NOMO-1 treated with DMSO at 0.1 percent for 48 hours (cell line): ENCODE data around the gene ZFYVE28.
A peak's percentile ranks its signal among the peaks of the same experiment; 100 is the strongest.
"Not testable (repeated sequence)": the region's sequence is repeated elsewhere in the genome, so short reads cannot be mapped to it uniquely, and the experiment has no call there.

Source experiments
- DNase-seq: peaks from one replicate; lab custom pipeline; 2025; ENCODE audit not compliant: unreplicated experiment; lab: John Stamatoyannopoulos, UW

The ZFYVE28 gene

GRCh38 chr4:2446656-2447564 lies 28.5 kb upstream of the ZFYVE28 start:
- no peak for DNase-seq

DNA sequence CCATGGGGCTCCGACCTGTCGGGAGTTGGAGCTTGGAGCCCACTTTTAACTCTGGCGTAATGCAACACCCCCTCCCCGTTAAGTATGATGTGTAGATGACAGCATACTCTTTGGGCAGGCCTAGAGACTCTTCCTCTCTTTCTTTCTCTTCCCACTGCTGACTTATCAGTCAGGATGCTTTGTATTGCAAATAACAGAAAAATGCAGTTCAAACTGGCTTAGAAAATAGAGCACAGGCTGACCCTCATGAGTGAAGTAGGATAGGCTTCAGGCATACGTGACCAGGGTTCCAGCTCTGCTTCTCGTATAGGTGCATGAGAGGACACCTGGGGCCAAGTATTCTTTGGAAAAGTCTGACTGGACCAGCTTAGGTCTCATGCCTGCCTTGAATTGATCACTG lies 27.1 kb upstream of the ZFYVE28 start:
- DNase-seq: no peak

DNA sequence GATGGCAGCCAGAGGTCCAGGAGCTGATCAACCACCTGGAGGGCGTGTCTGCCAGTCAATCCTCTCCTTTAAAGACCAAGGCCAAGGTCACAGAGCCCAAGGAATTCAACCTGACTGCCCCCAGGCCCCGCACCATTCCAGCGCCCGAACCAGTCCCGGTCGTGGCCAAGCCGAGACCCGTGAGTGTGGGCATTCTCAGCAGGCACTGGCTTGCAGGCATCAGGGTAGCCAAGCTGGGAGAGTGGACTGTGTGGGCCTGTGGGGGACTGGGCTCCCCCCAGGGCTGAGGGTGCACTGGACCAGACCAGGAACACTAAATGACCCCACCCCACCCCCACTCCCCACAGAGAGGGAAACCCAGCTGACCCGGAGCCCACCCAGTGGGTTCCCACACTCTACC lies 26.7 kb upstream of the ZFYVE28 start:
- no peak for DNase-seq

GRCh38 chr4:2443956-2444740 lies 25.7 kb upstream of the ZFYVE28 start:
- DNase-seq: no peak

DNA sequence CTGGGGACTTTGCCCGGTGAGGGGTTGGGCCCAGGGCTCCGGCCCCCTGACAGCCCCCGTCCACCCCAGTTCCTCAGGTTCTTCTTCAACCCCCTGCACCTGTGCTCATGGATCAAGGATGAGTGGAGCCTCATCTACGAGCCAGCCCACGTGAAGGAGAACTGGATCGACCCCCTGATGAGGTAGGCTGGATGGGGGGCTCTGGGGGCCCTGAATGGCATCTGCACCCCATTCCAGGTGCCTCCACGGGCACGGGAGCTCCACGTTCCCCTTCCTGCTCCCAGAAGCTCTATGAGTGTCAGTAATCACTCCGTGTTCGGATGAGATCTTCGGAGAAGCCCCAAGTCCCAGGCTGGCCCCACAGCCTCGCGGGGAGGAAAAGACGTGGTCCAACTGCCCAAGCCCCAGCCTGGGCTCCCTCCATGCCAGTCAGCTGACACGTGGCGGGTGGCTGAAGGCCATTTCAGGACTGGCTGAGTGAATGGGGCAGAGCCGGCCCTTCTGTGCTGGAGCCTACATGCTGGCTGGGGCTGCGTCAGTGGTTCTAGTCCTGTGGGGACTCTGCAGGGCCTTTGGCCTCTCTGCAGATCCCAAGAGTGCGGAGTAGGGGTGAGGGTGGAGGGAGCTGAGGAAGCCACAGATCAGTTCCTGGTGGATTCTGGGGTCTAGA lies 24.8 kb upstream of the ZFYVE28 start:
- DNase-seq: no peak

DNA sequence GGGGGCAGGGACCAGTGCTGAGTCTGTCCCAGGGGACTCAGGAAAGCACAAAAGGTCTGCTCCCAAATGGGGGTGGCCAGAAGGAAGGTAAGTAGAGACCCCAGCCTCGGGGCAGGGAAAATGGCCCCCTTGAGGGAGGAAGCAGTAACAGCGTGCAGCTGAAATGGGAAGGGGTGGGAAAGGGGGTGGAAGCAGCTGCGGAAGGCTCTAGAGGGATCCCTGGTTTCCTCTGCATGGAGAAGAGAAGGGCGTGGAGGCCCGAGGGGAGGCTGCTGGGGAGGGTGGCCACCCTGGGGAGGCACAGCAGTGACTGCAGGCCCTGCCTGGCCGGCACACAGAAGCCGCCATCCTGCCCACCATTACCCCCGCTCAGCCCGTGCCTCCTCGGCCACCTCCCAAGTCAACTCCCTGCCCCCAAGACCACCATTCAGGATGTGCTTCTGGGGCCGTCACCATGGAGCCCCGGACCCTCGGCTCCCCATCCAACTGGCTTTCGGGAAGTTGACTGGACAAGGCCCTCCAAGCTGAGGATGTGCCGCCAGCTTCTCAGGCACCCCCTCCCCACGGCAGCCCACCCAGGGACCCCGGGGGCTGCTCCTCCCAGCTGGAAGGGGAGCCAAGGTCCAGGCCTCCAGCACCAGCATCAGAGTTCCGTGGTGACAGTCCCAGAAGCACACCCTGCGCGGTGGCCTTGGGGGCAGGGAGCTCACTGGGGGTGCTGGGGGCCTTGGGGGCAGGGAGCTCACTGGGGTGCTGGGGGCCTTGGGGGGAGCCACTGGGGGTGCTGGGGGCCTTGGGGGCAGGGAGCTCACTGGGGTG lies 23.9 kb upstream of the ZFYVE28 start:
- no peak for DNase-seq

- DNase-seq: peak; percentile 83
These were observed 23.1 kb upstream of the ZFYVE28 start for GRCh38 chr4:2441393-2442174.

DNA sequence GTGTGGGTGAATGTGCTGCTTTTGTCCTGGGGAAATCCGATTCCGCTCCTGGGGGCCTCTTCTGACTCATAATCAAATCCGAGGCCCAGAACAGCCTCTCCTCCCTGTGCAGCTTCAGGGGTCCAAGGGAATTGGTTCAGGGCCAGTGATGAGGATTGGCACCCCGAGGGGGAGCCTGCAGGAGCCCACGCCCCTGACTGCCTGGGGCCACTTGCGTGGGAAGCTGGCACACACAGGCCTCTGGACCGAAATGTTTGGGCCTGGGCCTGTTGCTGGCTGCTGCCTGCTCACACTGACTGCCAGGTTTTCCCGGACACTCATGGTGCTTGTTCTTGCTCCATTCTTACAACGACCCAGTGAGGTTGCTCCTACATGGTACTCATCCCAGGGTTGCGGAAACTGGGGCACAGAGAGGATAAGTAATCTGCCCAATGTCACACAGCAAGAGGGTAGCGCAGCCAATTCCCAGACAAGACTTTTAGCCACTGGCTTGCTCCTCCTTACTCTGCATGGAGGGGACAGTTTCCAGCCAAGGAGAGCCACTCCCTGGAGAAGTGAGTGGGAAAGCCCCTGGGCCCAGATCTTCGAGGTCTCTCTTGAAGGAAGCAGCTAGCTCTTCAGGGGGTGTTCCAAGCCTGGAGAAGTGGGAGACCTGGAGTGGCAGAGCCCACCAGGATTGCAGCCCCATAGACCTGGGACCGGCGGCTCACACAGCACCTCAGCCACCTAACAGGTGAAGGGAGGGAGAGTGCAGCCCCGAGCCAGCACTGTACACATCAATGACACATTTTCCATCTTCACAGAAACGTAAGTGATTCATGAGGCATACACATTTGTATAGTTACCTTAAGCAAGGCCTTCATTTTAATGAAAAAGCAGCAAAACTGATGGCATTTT lies 20.6 kb upstream of the ZFYVE28 start:
- no peak for DNase-seq

DNA sequence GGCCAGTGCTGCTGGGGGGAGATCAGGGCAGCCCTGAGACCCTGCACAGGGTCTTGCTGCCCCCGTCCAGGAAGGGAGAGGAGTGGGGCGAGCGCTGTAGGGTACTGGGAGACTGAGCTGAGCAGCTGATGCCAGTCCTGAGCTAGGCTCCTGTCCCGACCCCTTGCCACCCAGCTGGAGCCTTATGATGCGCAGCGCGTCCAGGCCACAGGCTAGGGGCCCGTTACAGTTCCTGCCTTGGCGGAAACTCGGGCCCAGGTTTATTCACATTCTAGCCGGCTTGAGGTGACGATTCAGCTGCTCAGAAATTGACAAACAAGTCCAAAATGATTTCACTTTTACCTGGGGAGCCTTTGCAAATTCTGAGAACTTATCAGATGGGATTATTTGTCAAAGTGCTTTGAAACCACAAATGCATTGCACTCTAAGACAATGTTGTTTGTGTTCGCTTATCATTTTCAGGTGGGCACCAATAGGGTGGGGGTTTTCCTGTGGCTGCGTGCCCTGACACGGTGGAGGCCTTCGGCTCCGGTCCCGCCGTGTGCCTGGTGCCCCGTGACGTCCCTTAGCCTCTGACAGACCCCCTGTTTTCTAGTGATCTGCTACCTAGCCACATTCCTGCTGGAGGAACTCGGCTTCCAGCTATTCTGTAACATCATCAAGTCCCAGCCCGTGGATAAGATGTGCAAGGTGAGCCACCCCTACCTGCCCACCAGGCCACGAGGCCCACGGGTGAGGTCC lies 19.2 kb upstream of the ZFYVE28 start:
- DNase-seq: no peak

- no peak for DNase-seq
These were observed 18.5 kb upstream of the ZFYVE28 start for GRCh38 chr4:2436761-2437474.

- no peak for DNase-seq
These were observed 17.9 kb upstream of the ZFYVE28 start for GRCh38 chr4:2436301-2436700.

DNA sequence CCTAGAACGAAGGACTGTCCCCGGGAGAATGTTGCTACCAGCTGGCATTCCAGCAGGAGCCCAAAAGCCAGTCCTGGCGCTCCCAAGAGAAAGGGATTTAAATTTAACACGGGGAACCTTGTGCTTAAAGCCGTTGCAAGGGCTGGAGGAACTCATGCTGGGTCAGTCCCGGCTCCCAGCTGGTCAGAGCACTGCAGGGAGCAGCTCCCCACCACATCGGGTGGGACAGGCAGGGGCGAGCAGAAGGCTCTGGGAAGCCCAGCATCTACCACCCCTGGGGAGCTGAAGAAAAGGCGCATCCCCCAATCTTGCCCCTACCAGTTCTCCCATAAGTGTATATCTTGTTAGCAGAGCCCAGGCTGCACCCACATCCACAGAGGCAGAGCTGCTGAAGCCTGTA lies 16.0 kb upstream of the ZFYVE28 start:
- DNase-seq: no peak

GRCh38 chr4:2433609-2434350 lies 15.3 kb upstream of the ZFYVE28 start:
- no peak for DNase-seq

GRCh38 chr4:2432991-2433530 lies 14.6 kb upstream of the ZFYVE28 start:
- DNase-seq: no peak

- DNase-seq: no peak
These were observed 13.6 kb upstream of the ZFYVE28 start for GRCh38 chr4:2432004-2432403.

GRCh38 chr4:2429945-2430757 lies 11.7 kb upstream of the ZFYVE28 start:
- DNase-seq: not testable (repeated sequence)
